Lower lobe of right lung (tissue), 2 donors: ENCODE data around the gene STARD8. TPM values are rescaled to one million over a fixed set of nuclear protein-coding genes. Genes with fewer than 3 reads are reported as not detected.

Experiments used
- ATAC-seq, 2 donors: fragments of 200-7000 bp; cut with Tn5 transposase; one replicate each; pipeline ENCODE4 v1.9.1; 2020 to 2022; ENCODE audit warnings: mild to moderate bottlenecking in 2 of 2, moderate library complexity in 2 of 2
- DNase-seq: peaks from one replicate; pipeline ENCODE4 v3.0.0-alpha.2; 2020
- H3K27ac ChIP-seq: fragments of 200-600 bp; one replicate; pipeline ENCODE4 v1.8.0; 2022
- H3K27me3 ChIP-seq: fragments of 200-600 bp; one replicate; pipeline ENCODE4 v1.8.0; 2022; ENCODE audit warnings: low read depth
- H3K36me3 ChIP-seq: fragments of 200-600 bp; one replicate; pipeline ENCODE4 v1.8.0; 2022; ENCODE audit warnings: mild to moderate bottlenecking
- H3K4me1 ChIP-seq: fragments of 200-600 bp; one replicate; pipeline ENCODE4 v1.8.0; 2022
- H3K4me3 ChIP-seq: fragments of 200-600 bp; one replicate; pipeline ENCODE4 v1.8.0; 2022; ENCODE audit warnings: mild to moderate bottlenecking
- H3K9me3 ChIP-seq: fragments of 200-600 bp; one replicate; pipeline ENCODE4 v1.8.0; 2022
- CTCF ChIP-seq: fragments of 200-600 bp; IDR thresholded peaks from one replicate; pipeline ENCODE4 v1.8.0; 2022; ENCODE audit warnings: antibody characterized with exemption, mild to moderate bottlenecking
- intact Hi-C: fragments of 100-400 bp; cut with DNase I; formaldehyde crosslinking; loops from one replicate; pipeline ENCODE4 v1.11.0; 2022
- total RNA-seq: library from RNA; stranded (reverse); fragmentation: NEBNext Ultra II Directional; extraction: Animal tissue kit (Norgen Biotek cat#: 25700); gene quantifications from one replicate; pipeline ENCODE4 v1.2.1, GENCODE V29; 2021
- donor health status: DM: no; HTN: yes; CAD: no; lungs with severe emphysema.

STARD8 gene
- total RNA-seq, 1 donor from 2014 or later: 36.5 TPM

- DNase-seq (no peak), ATAC-seq (no peak)
- H3K27ac ChIP-seq: no peak overlapping the region
- H3K4me3 ChIP-seq: no peak overlapping the region
- no peaks in the 10 kb centered on the region for H3K9me3 ChIP-seq
- no peak for TF ChIP-seq CTCF
- no peaks in the 10 kb centered on the region for H3K36me3 ChIP-seq
- intact Hi-C loops: no loop called here
- H3K27me3 ChIP-seq: no peaks in the 10 kb centered on the region
- no peaks in the 10 kb centered on the region for H3K4me1 ChIP-seq
Observed at GRCh38 chrX:68631336-68631735, 16.1 kb upstream of the STARD8 start.

GRCh38 chrX:68632491-68632890 lies 15.0 kb upstream of the STARD8 start:
- DNase-seq (no peak), ATAC-seq (no peak)
- H3K27me3 ChIP-seq: no peaks in the 10 kb centered on the region
- no peak for TF ChIP-seq CTCF
- H3K9me3 ChIP-seq: no peaks in the 10 kb centered on the region
- H3K4me3 ChIP-seq: no peak overlapping the region
- H3K27ac ChIP-seq: no peak overlapping the region
- H3K36me3 ChIP-seq: no peaks in the 10 kb centered on the region
- no peaks in the 10 kb centered on the region for H3K4me1 ChIP-seq
- intact Hi-C loops: no loop called here

- Histone ChIP-seq H3K36me3 (no peaks in the 10 kb centered on the region), H3K27me3 (no peaks in the 10 kb centered on the region), H3K27ac (no peak overlapping the region), H3K9me3 (no peaks in the 10 kb centered on the region), H3K4me1 (no peaks in the 10 kb centered on the region), H3K4me3 (no peak overlapping the region)
- ATAC-seq (no peak), DNase-seq (no peak)
- intact Hi-C loops: no loop called here
- no peak for TF ChIP-seq CTCF
Observed at GRCh38 chrX:68633981-68634380, 13.5 kb upstream of the STARD8 start.

GRCh38 chrX:68634649-68635227 lies 12.7 kb upstream of the STARD8 start:
- Histone ChIP-seq H3K9me3 (no peaks in the 10 kb centered on the region), H3K36me3 (no peaks in the 10 kb centered on the region), H3K27ac (no peak overlapping the region), H3K27me3 (no peaks in the 10 kb centered on the region), H3K4me3 (no peak overlapping the region), H3K4me1 (no peaks in the 10 kb centered on the region)
- no peak for ATAC-seq
- TF ChIP-seq CTCF: no peak
- DNase-seq: no peak
- intact Hi-C loops: no loop called here

- Histone ChIP-seq H3K9me3 (no peaks in the 10 kb centered on the region), H3K27ac (no peak overlapping the region), H3K27me3 (no peaks in the 10 kb centered on the region), H3K36me3 (no peaks in the 10 kb centered on the region), H3K4me1 (no peaks in the 10 kb centered on the region), H3K4me3 (no peak overlapping the region)
- ATAC-seq (no peak), DNase-seq (no peak)
- no peak for TF ChIP-seq CTCF
- intact Hi-C loops: no loop called here
Observed at GRCh38 chrX:68640661-68641060, 6.8 kb upstream of the STARD8 start.

- Histone ChIP-seq H3K27ac (no peak overlapping the region), H3K9me3 (no peaks in the 10 kb centered on the region), H3K27me3 (no peaks in the 10 kb centered on the region), H3K36me3 (no peaks in the 10 kb centered on the region), H3K4me3 (no peak overlapping the region), H3K4me1 (no peaks in the 10 kb centered on the region)
- DNase-seq: no peak
- no peak for ATAC-seq
- TF ChIP-seq CTCF: no peak
- intact Hi-C loops: no loop called here
Observed at GRCh38 chrX:68644861-68645260, 2.6 kb upstream of the STARD8 start.
